Colon (tissue), 2 donors: ENCODE results near the gene TMEM245.
"Not testable (repeated sequence)": the region's sequence is repeated elsewhere in the genome, so short reads cannot be mapped to it uniquely, and the experiment has no call there.

Experiments used
- FAIRE-seq: peaks from 2 replicates; lab custom pipeline; 2012; peaks lifted over from hg19 to GRCh38; lab: Jason Lieb, UNC
- donor health status: control.
- donor health status: control.

Gene TMEM245

GRCh38 chr9:109132567-109133021, 12.8 kb upstream of the TMEM245 start:
- FAIRE-seq = no peak

DNA sequence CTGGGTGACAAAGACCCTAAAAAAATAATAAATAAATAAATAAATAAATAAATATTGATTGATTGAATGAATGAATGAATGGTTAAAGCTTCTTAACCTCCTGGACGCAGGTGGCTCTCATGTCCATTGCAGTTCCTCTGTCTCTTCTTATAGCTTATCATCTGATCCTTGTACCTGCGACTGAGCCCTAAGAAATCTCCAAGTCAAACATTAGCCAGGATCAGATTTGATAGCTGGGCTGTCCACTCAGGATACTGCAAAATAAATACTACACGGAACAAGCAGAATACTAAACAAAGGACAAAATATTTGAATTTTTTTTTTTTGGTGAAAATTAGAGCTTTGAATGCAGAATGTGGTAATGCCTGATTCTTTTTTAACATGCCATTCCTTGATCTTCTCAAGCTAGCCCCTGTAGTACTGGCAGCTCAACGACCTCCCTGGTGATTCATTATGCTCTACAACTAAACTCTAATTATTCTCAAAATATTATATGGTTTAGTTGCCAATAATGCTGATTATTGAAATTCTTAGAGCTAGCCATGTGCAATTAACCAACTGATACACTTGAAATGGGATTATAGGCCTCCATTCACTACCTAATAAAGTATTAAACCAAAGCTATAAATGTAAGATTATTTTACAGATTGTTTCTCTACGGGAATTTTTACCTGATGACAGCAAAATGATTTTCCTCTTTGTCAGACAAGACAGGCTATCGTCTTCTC, 9.9 kb upstream of the TMEM245 start:
- no peak for FAIRE-seq

- FAIRE-seq = not testable (repeated sequence)
Measured at GRCh38 chr9:109126671-109127070, 6.9 kb upstream of the TMEM245 start.

DNA sequence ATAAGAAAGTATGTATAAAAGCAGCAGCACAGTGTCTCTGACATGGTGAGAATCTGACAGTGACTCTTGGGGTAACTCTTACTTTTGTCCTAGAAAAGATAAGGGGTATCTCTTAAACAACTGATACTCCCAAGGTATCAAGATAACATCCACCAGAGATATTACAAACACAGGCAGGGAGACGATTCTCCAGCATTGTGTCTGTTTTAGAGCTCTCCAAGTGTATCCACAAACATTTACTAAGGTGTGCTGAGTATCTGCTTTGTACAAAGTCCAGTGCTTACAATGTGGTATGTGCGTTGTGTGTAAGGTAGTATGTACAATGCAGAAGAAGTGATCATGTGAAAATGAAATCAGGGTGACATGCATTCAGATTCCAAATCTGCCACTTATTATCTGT, 4.4 kb upstream of the TMEM245 start:
- FAIRE-seq = no peak

- FAIRE-seq = no peak
Measured at GRCh38 chr9:109122726-109123621, 3.2 kb upstream of the TMEM245 start.

- no peak for FAIRE-seq
Measured at GRCh38 chr9:109121232-109121796, 1.6 kb upstream of the TMEM245 start.

- no peak for FAIRE-seq
Measured at GRCh38 chr9:109120204-109120789, 550 bp upstream of the TMEM245 start.

DNA sequence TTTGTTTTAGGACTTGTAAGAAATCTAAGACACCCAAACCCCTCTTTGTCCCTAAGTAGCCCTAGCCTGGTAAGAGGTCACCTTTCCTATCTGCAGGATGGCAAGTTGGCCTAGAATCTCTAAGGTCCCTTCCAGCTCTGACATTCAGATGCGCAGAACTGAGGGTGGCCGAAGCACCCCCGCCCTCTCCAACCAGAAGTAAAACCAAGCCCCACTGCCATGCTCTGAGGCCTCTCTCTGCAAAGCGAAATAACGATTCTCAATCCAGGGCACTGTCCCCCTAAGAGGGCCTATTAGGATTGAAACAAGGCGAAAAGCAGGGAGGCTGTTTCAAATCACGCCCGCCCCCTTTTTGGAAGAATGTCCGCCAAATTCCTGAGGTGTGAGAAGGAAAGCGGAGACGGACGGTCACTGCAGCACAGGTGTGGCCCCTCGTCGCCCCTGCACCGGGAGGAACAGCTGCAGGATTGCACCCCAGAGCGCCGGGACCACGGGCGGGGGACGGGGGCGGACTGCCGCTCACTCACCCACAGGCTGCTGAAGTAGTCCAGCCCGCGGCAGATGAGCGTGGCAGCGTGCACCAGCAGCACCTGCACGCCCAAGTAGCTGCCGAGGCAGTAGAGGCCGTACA, 824 bp downstream of the TMEM245 start:
- no peak for FAIRE-seq

GRCh38 chr9:109117856-109118807, 1.6 kb downstream of the TMEM245 start:
- FAIRE-seq = no peak

DNA sequence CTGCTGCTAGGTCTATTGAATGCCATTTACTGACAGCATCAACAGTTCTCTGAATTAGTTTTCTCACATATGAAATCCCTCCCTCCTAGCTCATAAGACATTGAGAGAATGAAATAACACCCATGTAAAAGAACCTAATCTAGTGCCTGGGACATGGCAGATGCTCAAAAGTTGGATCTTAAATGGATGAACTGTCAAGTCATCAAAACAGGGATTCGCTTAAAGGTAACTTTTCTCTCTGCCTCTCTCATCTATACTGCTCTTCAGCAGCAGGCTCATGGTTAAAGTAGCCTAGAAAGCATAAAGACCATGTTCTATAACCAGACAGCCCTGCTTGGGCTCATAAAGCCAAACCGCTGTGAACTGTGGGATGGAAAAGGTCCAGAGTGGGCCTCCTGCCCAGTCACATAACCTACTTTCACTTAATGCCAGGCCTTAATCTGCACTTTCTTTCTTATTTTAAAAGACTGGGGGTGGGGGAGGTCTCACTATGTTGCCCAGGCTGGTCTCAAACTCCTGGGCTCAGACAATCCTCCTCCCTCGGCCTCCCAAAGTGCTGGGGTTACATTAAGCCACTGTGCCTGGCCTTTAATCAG, 3.7 kb downstream of the TMEM245 start:
- FAIRE-seq = no peak

GRCh38 chr9:109114670-109115069, 5.1 kb downstream of the TMEM245 start:
- no peak for FAIRE-seq

- FAIRE-seq = no peak
Measured at GRCh38 chr9:109113892-109114609, 5.7 kb downstream of the TMEM245 start.

DNA sequence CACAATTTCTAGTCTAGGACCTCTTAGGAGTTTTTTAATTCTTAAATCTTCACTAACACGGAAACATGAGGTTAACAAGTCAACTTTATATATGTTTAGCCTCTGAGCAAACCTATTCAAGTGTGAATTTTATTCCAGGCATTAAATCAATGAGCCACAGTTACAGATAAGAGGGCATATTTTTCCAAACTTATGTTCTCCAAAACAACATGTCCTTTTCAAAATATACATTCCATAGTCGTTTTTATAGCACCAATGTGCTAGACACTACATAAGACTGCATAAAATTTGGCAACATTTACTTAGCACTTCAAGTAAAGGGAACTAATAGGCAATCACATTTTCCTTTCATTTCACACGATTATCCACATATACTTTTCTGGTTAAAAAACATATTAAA, 6.5 kb downstream of the TMEM245 start:
- FAIRE-seq = no peak

DNA sequence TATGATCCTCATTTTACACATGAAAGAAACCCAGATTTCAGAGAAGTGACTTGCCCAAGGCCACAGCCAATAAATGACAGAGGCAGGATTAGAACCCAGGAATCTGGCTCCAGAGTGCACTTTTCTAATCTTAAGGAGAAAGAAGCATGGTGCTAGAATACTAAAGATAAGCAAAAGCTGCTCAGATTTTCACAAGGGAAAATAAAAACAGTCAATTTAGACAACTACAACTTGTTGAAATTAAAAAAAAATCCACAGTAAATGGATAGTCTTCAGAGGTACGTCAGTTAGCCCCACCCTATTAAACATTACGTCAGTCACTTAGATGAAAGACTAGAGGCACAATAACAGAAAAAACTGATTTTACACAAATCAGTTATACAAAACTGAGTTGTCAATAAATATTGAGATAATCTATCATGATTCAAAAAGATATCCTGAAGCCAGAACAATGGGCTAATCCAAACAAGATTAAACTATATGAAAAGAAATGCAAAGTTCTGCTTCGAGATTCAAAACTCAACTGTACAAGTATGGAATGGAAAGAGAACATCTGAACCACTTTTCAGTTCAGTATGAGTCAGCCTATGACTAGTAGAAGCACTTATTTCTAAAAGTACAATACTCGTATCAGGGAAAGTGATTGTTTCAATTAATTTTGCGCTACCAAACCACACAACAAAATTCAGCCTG, 9.3 kb downstream of the TMEM245 start:
- FAIRE-seq = no peak

DNA sequence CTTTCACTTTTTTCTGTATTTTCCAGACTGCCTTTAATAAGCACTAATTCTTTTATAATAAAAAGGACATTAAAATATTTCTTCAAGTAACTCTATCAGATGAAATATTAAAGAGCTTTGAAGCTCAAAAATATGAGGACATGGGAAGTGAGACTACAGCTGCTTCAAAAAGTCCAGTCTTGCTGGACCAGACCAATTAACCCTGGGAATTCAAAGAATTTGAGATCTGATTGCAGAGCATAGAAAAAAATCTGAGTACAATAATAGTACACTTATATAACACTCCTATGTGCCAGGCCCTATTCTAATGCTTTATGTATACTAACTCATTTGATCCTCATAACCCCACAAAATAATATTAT, 9.8 kb downstream of the TMEM245 start:
- no peak for FAIRE-seq

- FAIRE-seq = no peak
Measured at GRCh38 chr9:109108318-109108717, 11.4 kb downstream of the TMEM245 start.

DNA sequence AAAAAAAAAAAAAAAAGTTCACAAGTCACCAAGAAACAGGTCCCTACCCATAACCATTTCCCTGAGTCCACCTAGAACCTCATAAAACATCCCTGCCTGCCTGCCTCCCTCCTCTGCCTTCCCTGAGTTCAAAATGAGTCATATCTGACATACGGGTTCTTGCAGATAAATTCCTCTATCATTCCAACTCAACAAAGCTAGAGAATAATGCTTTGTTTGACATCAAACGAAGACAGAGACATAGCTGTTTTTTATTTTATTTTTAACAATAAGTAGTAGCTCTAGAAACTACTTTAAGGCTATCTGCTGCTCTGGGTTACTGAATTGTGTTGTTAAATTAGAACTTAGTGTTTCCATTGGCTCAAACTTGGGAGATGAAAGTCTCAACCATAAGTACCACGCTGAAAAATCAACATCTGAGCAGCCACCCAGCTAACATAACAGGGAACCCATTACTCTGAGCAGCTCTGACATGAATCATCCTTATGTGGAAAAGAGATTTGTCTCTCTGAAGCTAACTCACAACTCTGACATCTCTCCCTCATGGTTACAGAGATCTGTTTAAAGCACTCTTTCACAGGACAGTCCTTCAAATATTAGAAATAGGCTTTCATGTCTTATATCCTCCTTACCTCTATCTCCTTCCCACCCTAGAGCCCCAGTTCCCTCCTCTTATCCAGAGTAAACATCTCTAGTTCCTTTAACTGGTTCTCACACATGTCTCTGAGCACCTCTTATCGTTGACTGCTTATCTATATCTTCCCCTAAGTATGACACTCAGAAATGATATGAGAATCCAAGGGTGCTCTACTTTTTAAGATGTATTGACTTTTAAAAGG, 12.1 kb downstream of the TMEM245 start:
- no peak for FAIRE-seq

- no peak for FAIRE-seq
Measured at GRCh38 chr9:109101810-109102209, 17.9 kb downstream of the TMEM245 start.
